Activated naive CD4-positive, alpha-beta T cell treated with anti-CD3 and anti-CD28 coated beads, Interleukin-2, amount 50 U/mL, for 24 hours (primary cell): Measurements from ENCODE around the gene CDV3.
"Not testable (repeated sequence)": the region's sequence is repeated elsewhere in the genome, so short reads cannot be mapped to it uniquely, and the experiment has no call there.

Source experiments
- H3K27ac Mint-ChIP-seq: one replicate; pipeline ENCODE4 v1.8.0; 2021; ENCODE audit warnings: mild to moderate bottlenecking, mixed read lengths
- H3K27me3 Mint-ChIP-seq: one replicate; pipeline ENCODE4 v1.8.0; 2021; ENCODE audit warnings: mixed read lengths
- H3K36me3 Mint-ChIP-seq: one replicate; pipeline ENCODE4 v1.8.0; 2021; ENCODE audit warnings: mixed read lengths
- H3K4me1 Mint-ChIP-seq: one replicate; pipeline ENCODE4 v1.8.0; 2021; ENCODE audit warnings: mixed read lengths
- H3K4me3 Mint-ChIP-seq: one replicate; pipeline ENCODE4 v1.8.0; 2021; ENCODE audit warnings: mild to moderate bottlenecking, mixed read lengths
- H3K9me3 Mint-ChIP-seq: one replicate; pipeline ENCODE4 v1.8.0; 2021; ENCODE audit warnings: mixed read lengths

The CDV3 gene

DNA sequence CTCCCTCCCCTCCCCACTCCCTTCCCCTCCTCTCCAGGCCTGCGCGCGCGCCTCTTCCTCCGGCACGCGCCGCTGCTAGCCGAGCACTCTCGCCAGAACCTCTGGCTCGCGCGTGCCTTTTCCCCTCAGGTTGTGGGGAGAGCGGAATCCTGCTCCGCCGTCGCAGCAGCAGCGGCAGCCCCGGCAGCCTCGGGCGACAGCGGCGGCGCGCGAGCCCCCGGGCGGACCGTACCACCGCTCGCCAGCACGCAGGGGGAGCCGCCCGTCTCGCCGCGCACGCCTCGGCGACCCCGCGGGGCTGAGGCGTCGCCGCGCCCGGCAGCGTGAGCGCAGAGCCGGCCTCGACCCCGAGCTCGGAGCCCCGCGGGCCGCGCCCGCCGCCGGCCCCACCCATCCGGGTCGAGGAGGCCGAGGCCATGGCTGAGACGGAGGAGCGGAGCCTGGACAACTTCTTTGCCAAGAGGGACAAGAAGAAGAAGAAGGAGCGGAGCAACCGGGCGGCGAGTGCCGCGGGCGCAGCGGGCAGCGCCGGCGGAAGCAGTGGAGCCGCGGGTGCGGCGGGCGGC is at the start of gene CDV3:
Gene CDV3 (plus strand): TSS at position 58 of the 566 bp plus-strand sequence. CDS start 359 bp downstream, at position 417.
- Mint-ChIP-seq H3K4me3 (peak within 1 kb of the TSS; percentile 99), H3K36me3 (peaks cover 27% of the 10 kb centered on the region), H3K27ac (peak within 1 kb of the TSS; percentile 99), H3K27me3 (no peaks in the 10 kb centered on the region), H3K9me3 (no peaks in the 10 kb centered on the region), H3K4me1 (peaks cover 46% of the 10 kb centered on the region)

DNA sequence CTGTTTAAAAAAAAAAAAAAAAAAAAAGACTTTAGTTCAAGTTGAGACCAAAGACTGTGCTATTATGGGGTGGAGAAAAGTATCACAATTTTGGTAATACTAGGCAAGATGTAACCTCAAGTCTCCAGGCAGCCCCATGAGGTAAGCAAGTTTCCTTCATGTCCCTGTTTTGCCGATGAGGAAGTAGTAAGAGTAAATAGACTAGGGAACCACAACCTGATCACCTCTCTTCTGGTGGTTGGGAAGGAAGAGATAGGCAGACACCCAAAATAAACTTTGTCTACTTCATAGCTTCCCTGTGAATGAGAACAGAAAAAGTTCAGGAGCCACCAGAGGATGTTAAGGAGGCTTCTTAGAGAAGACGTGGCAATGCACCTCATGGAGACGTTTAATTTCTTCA is 49.7 kb upstream of the CDV3 start:
- H3K4me1 Mint-ChIP-seq, H3K27me3 Mint-ChIP-seq, H3K27ac Mint-ChIP-seq, H3K36me3 Mint-ChIP-seq, H3K4me3 Mint-ChIP-seq, H3K9me3 Mint-ChIP-seq: not testable (repeated sequence)

GRCh38 chr3:133525435-133525834 is 48.1 kb upstream of the CDV3 start:
- H3K4me1 Mint-ChIP-seq, result no peaks in the 10 kb centered on the region
- no peak overlapping the region for H3K4me3 Mint-ChIP-seq
- no peaks in the 10 kb centered on the region for H3K9me3 Mint-ChIP-seq
- no peaks in the 10 kb centered on the region for H3K36me3 Mint-ChIP-seq
- H3K27ac Mint-ChIP-seq, result no peak overlapping the region
- H3K27me3 Mint-ChIP-seq, result no peaks in the 10 kb centered on the region

GRCh38 chr3:133527081-133527715 is 46.3 kb upstream of the CDV3 start:
- Mint-ChIP-seq H3K36me3 (no peaks in the 10 kb centered on the region), H3K27ac (no peak overlapping the region), H3K4me3 (no peak overlapping the region), H3K27me3 (no peaks in the 10 kb centered on the region), H3K4me1 (no peaks in the 10 kb centered on the region), H3K9me3 (no peaks in the 10 kb centered on the region)

DNA sequence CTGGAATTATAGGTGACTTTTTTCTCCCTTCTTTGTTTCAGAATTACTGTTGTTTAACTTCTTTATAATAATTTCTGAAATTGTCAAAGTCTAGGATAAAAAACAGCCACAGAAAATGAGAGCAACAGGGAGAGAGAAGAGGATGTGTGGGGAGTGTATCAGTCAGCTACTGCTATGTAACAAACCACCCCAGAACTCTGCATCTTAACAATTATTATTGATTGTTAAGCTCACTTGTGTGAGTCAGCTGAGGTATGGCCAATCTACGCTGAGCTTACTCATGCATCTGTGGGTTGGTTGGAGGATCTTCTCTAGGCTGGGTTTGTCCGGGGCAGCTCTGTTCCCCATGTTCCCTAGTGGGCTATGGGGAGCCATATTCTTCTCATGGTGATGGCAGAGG is 43.7 kb upstream of the CDV3 start:
- H3K27ac Mint-ChIP-seq, result no peak overlapping the region
- H3K27me3 Mint-ChIP-seq, result no peaks in the 10 kb centered on the region
- no peaks in the 10 kb centered on the region for H3K9me3 Mint-ChIP-seq
- H3K36me3 Mint-ChIP-seq, result no peaks in the 10 kb centered on the region
- no peak overlapping the region for H3K4me3 Mint-ChIP-seq
- H3K4me1 Mint-ChIP-seq, result no peaks in the 10 kb centered on the region

DNA sequence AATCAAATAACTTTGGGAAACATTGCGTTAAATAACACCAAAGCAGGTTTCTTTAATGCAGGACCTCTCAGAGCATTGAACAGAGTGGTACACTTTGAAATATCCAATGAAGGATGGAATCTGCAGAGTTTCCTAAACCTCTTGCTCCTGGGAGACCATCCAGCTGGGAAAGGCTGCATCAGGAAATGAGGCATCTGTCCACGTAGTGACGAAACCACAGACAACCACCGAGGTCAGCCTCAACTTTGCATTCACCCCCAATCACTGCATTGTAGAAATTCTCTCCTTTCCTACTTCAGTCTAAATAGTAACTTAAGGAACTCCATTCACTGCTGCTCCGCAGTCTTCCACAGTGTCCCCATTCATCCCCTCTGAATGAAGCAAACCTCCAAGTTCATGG is 41.5 kb upstream of the CDV3 start:
- H3K9me3 Mint-ChIP-seq, result no peaks in the 10 kb centered on the region
- H3K27me3 Mint-ChIP-seq, result no peaks in the 10 kb centered on the region
- no peak overlapping the region for H3K4me3 Mint-ChIP-seq
- H3K4me1 Mint-ChIP-seq, result no peaks in the 10 kb centered on the region
- H3K27ac Mint-ChIP-seq, result no peak overlapping the region
- H3K36me3 Mint-ChIP-seq, result no peaks in the 10 kb centered on the region

DNA sequence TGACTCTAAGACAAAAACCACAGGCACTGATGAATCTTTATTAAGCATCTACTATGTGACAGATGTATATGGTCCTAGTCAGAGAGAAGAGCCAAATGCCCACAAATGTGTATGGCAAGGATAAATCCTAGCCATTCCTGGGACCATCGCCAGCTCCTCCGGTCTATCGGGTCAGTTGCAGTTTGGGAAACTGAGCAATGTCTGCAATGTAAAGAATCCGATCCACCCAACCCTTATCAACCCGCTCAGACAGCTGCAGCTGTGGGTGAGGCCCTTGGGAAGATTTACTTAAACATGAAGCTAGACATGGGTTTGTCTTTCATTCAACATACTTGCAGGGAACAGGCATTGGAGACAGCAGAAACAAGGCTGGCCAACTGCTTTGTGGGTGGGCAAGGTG is 40.5 kb upstream of the CDV3 start:
- H3K9me3 Mint-ChIP-seq, result no peaks in the 10 kb centered on the region
- H3K4me1 Mint-ChIP-seq, result no peaks in the 10 kb centered on the region
- no peak overlapping the region for H3K27ac Mint-ChIP-seq

GRCh38 chr3:133535971-133536881 is 37.3 kb upstream of the CDV3 start:
- Mint-ChIP-seq H3K27ac (no peak overlapping the region), H3K27me3 (no peaks in the 10 kb centered on the region), H3K4me3 (no peak overlapping the region), H3K4me1 (no peaks in the 10 kb centered on the region), H3K9me3 (no peaks in the 10 kb centered on the region), H3K36me3 (no peaks in the 10 kb centered on the region)

More for the DNA sequence above, 40.5 kb upstream of the CDV3 start:
- Mint-ChIP-seq H3K4me3 (no peak overlapping the region), H3K36me3 (no peaks in the 10 kb centered on the region), H3K27me3 (no peaks in the 10 kb centered on the region)

DNA sequence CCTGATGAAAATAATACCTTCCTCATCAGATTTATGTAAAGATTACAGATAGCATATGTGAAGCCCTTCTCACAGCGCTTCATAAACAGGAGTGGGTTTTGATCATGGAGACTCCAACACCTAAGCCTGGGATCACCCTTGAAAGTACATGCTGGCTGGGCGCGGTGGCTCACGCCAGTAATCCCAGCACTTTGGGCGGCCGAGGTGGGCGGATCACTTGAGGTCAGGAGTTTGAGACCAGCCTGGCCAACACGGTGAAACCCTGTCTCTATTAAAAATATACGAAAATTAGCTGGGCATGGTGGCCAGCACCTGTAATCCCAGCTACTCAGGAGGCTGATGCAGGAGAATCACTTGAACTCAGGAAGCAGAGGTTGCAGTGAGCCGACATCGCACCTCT is 36.4 kb upstream of the CDV3 start:
- not testable (repeated sequence) for H3K36me3 Mint-ChIP-seq, H3K4me3 Mint-ChIP-seq, H3K9me3 Mint-ChIP-seq, H3K27ac Mint-ChIP-seq, H3K27me3 Mint-ChIP-seq, H3K4me1 Mint-ChIP-seq

GRCh38 chr3:133538154-133538553 is 35.3 kb upstream of the CDV3 start:
- no peaks in the 10 kb centered on the region for H3K36me3 Mint-ChIP-seq
- H3K27ac Mint-ChIP-seq, result no peak overlapping the region
- no peaks in the 10 kb centered on the region for H3K4me1 Mint-ChIP-seq
- no peaks in the 10 kb centered on the region for H3K27me3 Mint-ChIP-seq
- no peaks in the 10 kb centered on the region for H3K9me3 Mint-ChIP-seq
- H3K4me3 Mint-ChIP-seq, result no peak overlapping the region

GRCh38 chr3:133540896-133541674 is 32.4 kb upstream of the CDV3 start:
- no peaks in the 10 kb centered on the region for H3K4me1 Mint-ChIP-seq

GRCh38 chr3:133542871-133543270 is 30.6 kb upstream of the CDV3 start:
- Mint-ChIP-seq H3K27me3 (no peaks in the 10 kb centered on the region), H3K4me3 (no peak overlapping the region)

More at GRCh38 chr3:133540896-133541674, 32.4 kb upstream of the CDV3 start:
- Mint-ChIP-seq H3K36me3 (no peaks in the 10 kb centered on the region), H3K27ac (peak overlapping the region; percentile 17), H3K9me3 (no peaks in the 10 kb centered on the region), H3K27me3 (no peaks in the 10 kb centered on the region), H3K4me3 (no peak overlapping the region)

DNA sequence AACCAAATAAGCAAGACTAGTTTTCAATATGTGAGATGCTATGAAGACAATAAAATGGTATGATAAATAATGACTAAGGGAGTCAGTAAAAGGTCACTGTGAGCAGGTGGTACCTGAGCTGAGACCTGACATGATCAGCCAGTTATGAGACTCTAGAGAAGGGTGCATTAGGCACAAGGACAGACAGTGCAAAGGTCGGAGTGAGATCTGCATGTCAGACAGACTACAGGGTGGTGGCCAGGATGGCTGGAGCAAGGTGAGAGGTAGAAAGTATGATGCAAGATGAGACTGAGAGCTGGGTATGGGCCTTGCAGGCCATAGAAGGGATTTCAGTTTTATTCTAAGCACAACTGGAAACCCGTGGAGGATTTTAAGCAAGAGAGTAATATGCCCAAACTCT is 28.5 kb upstream of the CDV3 start:
- not testable (repeated sequence) for H3K4me3 Mint-ChIP-seq, H3K36me3 Mint-ChIP-seq, H3K27ac Mint-ChIP-seq, H3K9me3 Mint-ChIP-seq, H3K27me3 Mint-ChIP-seq, H3K4me1 Mint-ChIP-seq

More at GRCh38 chr3:133542871-133543270, 30.6 kb upstream of the CDV3 start:
- Mint-ChIP-seq H3K4me1 (no peaks in the 10 kb centered on the region), H3K9me3 (no peaks in the 10 kb centered on the region), H3K36me3 (no peaks in the 10 kb centered on the region), H3K27ac (no peak overlapping the region)

DNA sequence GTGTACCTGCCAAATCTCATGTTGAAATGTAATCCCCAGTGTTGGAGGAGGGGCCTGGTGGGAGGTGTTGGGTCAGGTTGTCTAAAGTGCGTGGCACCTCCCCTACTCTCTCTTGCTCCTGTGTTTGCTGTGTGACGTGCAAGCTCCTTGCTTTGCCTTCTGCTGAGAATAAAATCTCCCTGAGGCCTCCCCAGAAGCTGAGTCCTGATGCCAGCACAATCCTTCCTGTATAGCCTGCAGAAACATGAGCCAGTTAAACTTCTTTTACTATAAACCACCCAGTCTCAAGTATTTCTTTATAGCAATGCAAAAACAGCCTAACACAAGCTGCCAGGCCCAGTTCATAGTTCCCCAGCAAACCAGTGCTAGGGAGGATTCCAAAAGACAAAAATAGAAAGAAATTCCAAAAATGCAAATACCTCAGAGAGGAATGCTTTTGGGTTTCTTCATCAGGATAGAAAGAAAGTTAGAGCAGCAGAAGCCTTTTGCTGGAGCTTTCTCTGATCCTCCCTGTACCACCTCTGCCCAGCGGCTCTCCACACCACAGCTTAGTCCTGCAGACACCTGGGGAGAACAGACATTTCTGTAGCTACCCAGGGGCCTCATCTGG is 25.9 kb upstream of the CDV3 start:
- H3K4me3 Mint-ChIP-seq, result no peak overlapping the region
- H3K27ac Mint-ChIP-seq, result no peak overlapping the region
- H3K9me3 Mint-ChIP-seq, result no peaks in the 10 kb centered on the region
- no peaks in the 10 kb centered on the region for H3K27me3 Mint-ChIP-seq
- H3K4me1 Mint-ChIP-seq, result no peaks in the 10 kb centered on the region
- no peaks in the 10 kb centered on the region for H3K36me3 Mint-ChIP-seq

DNA sequence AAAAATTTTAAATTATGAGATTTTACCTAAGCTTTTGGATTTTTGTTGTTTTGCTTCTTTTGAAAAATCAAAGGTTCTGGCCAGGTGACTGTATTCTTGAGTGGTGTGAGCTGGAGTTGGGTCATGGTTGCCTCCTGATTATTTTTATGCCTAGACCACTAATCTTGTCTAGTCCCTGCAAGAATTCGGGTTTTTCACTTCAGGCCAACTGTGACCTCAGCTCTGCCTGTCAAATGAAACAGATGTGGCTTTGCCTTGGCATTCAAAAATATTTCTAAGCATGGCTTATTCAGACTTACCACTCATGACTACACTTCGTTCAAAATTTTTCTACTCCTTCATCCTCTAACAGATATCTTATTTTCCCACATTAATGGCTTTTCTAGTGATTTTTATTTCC is 25.4 kb upstream of the CDV3 start:
- no peaks in the 10 kb centered on the region for H3K27me3 Mint-ChIP-seq

More for the DNA sequence above, 25.4 kb upstream of the CDV3 start:
- no peak overlapping the region for H3K4me3 Mint-ChIP-seq
- no peaks in the 10 kb centered on the region for H3K36me3 Mint-ChIP-seq
- H3K9me3 Mint-ChIP-seq, result no peaks in the 10 kb centered on the region
- no peaks in the 10 kb centered on the region for H3K4me1 Mint-ChIP-seq
- H3K27ac Mint-ChIP-seq, result no peak overlapping the region
